ENCODE data around the gene STEAP1.

The STEAP1 gene

GRCh38 chr7:90210475-90210874 is 56.2 kb downstream of the STEAP1 start:
- Histone ChIP-seq H3K9ac (ENCODE audit: low read depth, low read length, poor library complexity, severe bottlenecking) (no peak overlapping the region), H2AFZ (ENCODE audit: low read length) (no peak overlapping the region), H3K9me3 (ENCODE audit: insufficient read depth, low read depth, low read length) (no peaks in the 10 kb centered on the region), H3K27me3 (ENCODE audit: insufficient read depth, low read length, poor library complexity, severe bottlenecking) (no peaks in the 10 kb centered on the region), H3K4me2 (ENCODE audit: low read depth, low read length, poor library complexity, severe bottlenecking) (no peak overlapping the region), H3K4me1 (ENCODE audit: insufficient read depth, low read length, poor library complexity, severe bottlenecking) (no peaks in the 10 kb centered on the region), H3K4me3 (ENCODE audit: low read length, poor library complexity, severe bottlenecking) (no peak overlapping the region), H3K36me3 (ENCODE audit: insufficient read depth, low read length) (no peaks in the 10 kb centered on the region), H3F3A (ENCODE audit: low read depth) (no peaks in the 10 kb centered on the region), H4K20me1 (ENCODE audit: insufficient read depth, low read length, poor library complexity, severe bottlenecking) (no peaks in the 10 kb centered on the region), H3K9me2 (replicated peaks; ENCODE audit: low read depth, low read length) (no peaks in the 10 kb centered on the region), H3K79me2 (ENCODE audit: insufficient read depth, low read length) (no peaks in the 10 kb centered on the region)
- TF ChIP-seq EZH2phosphoT487 (IDR thresholded peaks at IDR 0.05; ENCODE audit: borderline replicate concordance) (no peak), CTCF (conservative IDR thresholded peaks at IDR 0.05; ENCODE audit: low read length) (no peak)

GRCh38 chr7:90210981-90211380 is 56.7 kb downstream of the STEAP1 start:
- Histone ChIP-seq H2AFZ (ENCODE audit: low read length) (no peak overlapping the region), H3K79me2 (ENCODE audit: insufficient read depth, low read length) (no peaks in the 10 kb centered on the region), H3K36me3 (ENCODE audit: insufficient read depth, low read length) (no peaks in the 10 kb centered on the region), H3K4me1 (ENCODE audit: insufficient read depth, low read length, poor library complexity, severe bottlenecking) (no peaks in the 10 kb centered on the region), H3K9me2 (replicated peaks; ENCODE audit: low read depth, low read length) (no peaks in the 10 kb centered on the region), H3K4me2 (ENCODE audit: low read depth, low read length, poor library complexity, severe bottlenecking) (no peak overlapping the region), H3K9ac (ENCODE audit: low read depth, low read length, poor library complexity, severe bottlenecking) (no peak overlapping the region), H3K27me3 (ENCODE audit: insufficient read depth, low read length, poor library complexity, severe bottlenecking) (no peaks in the 10 kb centered on the region), H3K4me3 (ENCODE audit: low read length, poor library complexity, severe bottlenecking) (no peak overlapping the region), H3K9me3 (ENCODE audit: insufficient read depth, low read depth, low read length) (no peaks in the 10 kb centered on the region), H3F3A (ENCODE audit: low read depth) (no peaks in the 10 kb centered on the region), H4K20me1 (ENCODE audit: insufficient read depth, low read length, poor library complexity, severe bottlenecking) (no peaks in the 10 kb centered on the region)
- no peak for TF ChIP-seq CTCF (conservative IDR thresholded peaks at IDR 0.05; ENCODE audit: low read length)
- no peak for TF ChIP-seq EZH2phosphoT487 (IDR thresholded peaks at IDR 0.05; ENCODE audit: borderline replicate concordance)

GRCh38 chr7:90211391-90212148 is 57.3 kb downstream of the STEAP1 start, which contains the start of gene STEAP2:
STEAP2 (plus strand) TSS chr7:90211740; CDS start chr7:90225083, 13,343 bp downstream.
- TF ChIP-seq EZH2phosphoT487 (IDR thresholded peaks at IDR 0.05; ENCODE audit: borderline replicate concordance) (no peak), CTCF (conservative IDR thresholded peaks at IDR 0.05; ENCODE audit: low read length) (no peak)
- H3K4me3 ChIP-seq (ENCODE audit: low read length, poor library complexity, severe bottlenecking), result no peak within 1 kb of the TSS
- H3K36me3 ChIP-seq (ENCODE audit: insufficient read depth, low read length), result no peaks in the 10 kb centered on the region
- no peak within 1 kb of the TSS for H2AFZ ChIP-seq (ENCODE audit: low read length)
- H3K27me3 ChIP-seq (ENCODE audit: insufficient read depth, low read length, poor library complexity, severe bottlenecking), result no peaks in the 10 kb centered on the region
- no peaks in the 10 kb centered on the region for H3K9me3 ChIP-seq (ENCODE audit: insufficient read depth, low read depth, low read length)
- H3K79me2 ChIP-seq (ENCODE audit: insufficient read depth, low read length), result no peaks in the 10 kb centered on the region
- no peak within 1 kb of the TSS for H3K9ac ChIP-seq (ENCODE audit: low read depth, low read length, poor library complexity, severe bottlenecking)
- no peaks in the 10 kb centered on the region for H3F3A ChIP-seq (ENCODE audit: low read depth)
- H3K9me2 ChIP-seq (replicated peaks; ENCODE audit: low read depth, low read length), result no peaks in the 10 kb centered on the region
- H4K20me1 ChIP-seq (ENCODE audit: insufficient read depth, low read length, poor library complexity, severe bottlenecking), result no peaks in the 10 kb centered on the region
- H3K4me1 ChIP-seq (ENCODE audit: insufficient read depth, low read length, poor library complexity, severe bottlenecking), result no peaks in the 10 kb centered on the region
- no peak within 1 kb of the TSS for H3K4me2 ChIP-seq (ENCODE audit: low read depth, low read length, poor library complexity, severe bottlenecking)
